GM23338 (cell line): Measurements from ENCODE around the gene PLD6. TPM values are rescaled to one million over a fixed set of nuclear protein-coding genes. Genes with fewer than 3 reads are reported as not detected.

Experiments used
- ATAC-seq: fragments of 200-7000 bp; cut with Tn5 transposase; 3 replicates; pipeline ENCODE4 v1.9.1; 2020
- DNase-seq: peaks from one replicate; pipeline ENCODE4 v3.0.0-alpha.2; 2015; ENCODE audit warnings: low spot score
- H2AFZ ChIP-seq: fragments of 200-600 bp; sonication (generic); 2 replicates; pipeline ENCODE4 v1.8.0; 2016; ENCODE audit warnings: antibody characterized with exemption, mild to moderate bottlenecking, moderate library complexity
- H3F3A ChIP-seq: fragments of 200-600 bp; sonication (generic); replicated peaks from 2 replicates; pipeline ENCODE4 v1.8.0; 2017; ENCODE audit warnings: antibody characterized with exemption, mixed run types, low read depth
- H3K27ac ChIP-seq: fragments of 200-600 bp; sonication (generic); 2 replicates; pipeline ENCODE4 v1.6.1; 2016; ENCODE audit warnings: low read depth
- H3K27me3 ChIP-seq: fragments of 200-600 bp; sonication (generic); 2 replicates; pipeline ENCODE4 v1.8.0; 2016; ENCODE audit warnings: mild to moderate bottlenecking, mixed run types, moderate library complexity; ENCODE audit not compliant: insufficient read depth
- H3K36me3 ChIP-seq: fragments of 200-600 bp; sonication (generic); 2 replicates; pipeline ENCODE4 v1.8.0; 2016; ENCODE audit warnings: mild to moderate bottlenecking; ENCODE audit not compliant: insufficient read depth
- H3K4me1 ChIP-seq: fragments of 200-600 bp; sonication (generic); 2 replicates; pipeline ENCODE4 v1.8.0; 2016; ENCODE audit warnings: mild to moderate bottlenecking, moderate library complexity; ENCODE audit not compliant: insufficient read depth
- H3K4me2 ChIP-seq: fragments of 200-600 bp; sonication (generic); 2 replicates; pipeline ENCODE4 v1.7.1; 2017; ENCODE audit warnings: mixed run types
- H3K4me3 ChIP-seq: fragments of 200-600 bp; sonication (generic); 2 replicates; pipeline ENCODE4 v1.6.1; 2016; ENCODE audit warnings: mixed run types
- H3K79me2 ChIP-seq: fragments of 200-600 bp; sonication (generic); replicated peaks from 2 replicates; pipeline ENCODE4 v1.8.0; 2017; ENCODE audit warnings: mild to moderate bottlenecking; ENCODE audit not compliant: insufficient read depth
- H3K9me2 ChIP-seq: fragments of 200-600 bp; sonication (generic); 2 replicates; pipeline ENCODE4 v1.8.0; 2017; ENCODE audit not compliant: insufficient read depth
- H4K20me1 ChIP-seq: fragments of 200-600 bp; sonication (generic); replicated peaks from 2 replicates; pipeline ENCODE4 v1.8.0; 2017; ENCODE audit warnings: mild to moderate bottlenecking; ENCODE audit not compliant: insufficient read depth
- H3K27ac Mint-ChIP-seq: 2 replicates; pipeline ENCODE4 v1.8.0; 2020; ENCODE audit warnings: inconsistent platforms, mild to moderate bottlenecking, moderate library complexity, mixed read lengths
- H3K27me3 Mint-ChIP-seq: 3 replicates; pipeline ENCODE4 v1.8.0; 2022; ENCODE audit warnings: low read depth, mild to moderate bottlenecking, moderate library complexity, mixed read lengths, inconsistent platforms; ENCODE audit not compliant: insufficient read depth, poor library complexity
- H3K36me3 Mint-ChIP-seq: 3 replicates; pipeline ENCODE4 v1.8.0; 2021; ENCODE audit warnings: low read depth, mild to moderate bottlenecking, inconsistent platforms, moderate library complexity, mixed read lengths
- H3K4me1 Mint-ChIP-seq: 3 replicates; pipeline ENCODE4 v1.8.0; 2020; ENCODE audit warnings: mild to moderate bottlenecking, inconsistent platforms, mixed read lengths
- H3K4me3 Mint-ChIP-seq: 3 replicates; pipeline ENCODE4 v1.8.0; 2021; ENCODE audit warnings: moderate library complexity, mild to moderate bottlenecking, inconsistent platforms, mixed read lengths
- H3K9me3 Mint-ChIP-seq: 3 replicates; pipeline ENCODE4 v1.8.0; 2020; ENCODE audit warnings: moderate library complexity, mild to moderate bottlenecking, inconsistent platforms, mixed read lengths
- CREB1 ChIP-seq: fragments of 250-450 bp; sonication (Bioruptor Pico); IDR thresholded peaks from 2 replicates; pipeline ENCODE4 v1.5.0; 2020; ENCODE audit warnings: low read depth, mild to moderate bottlenecking, moderate library complexity
- CTCF ChIP-seq, 2 experiments: fragments of 200-600 bp in 1 of 2; sonication (generic) in 1 of 2; conservative IDR thresholded peaks; 2 replicates each; pipeline versions ENCODE4 v1.5.1 to v1.6.1; 2016 to 2017; ENCODE audit warnings: antibody characterized with exemption in 2 of 2, low read depth in 2 of 2, mild to moderate bottlenecking in 2 of 2, moderate library complexity in 1 of 2
- ETS1 ChIP-seq: IDR thresholded peaks from 2 replicates; pipeline ENCODE4 v1.6.1; 2016; ENCODE audit warnings: antibody characterized with exemption
- EZH2 ChIP-seq: fragments of 200-600 bp; sonication (generic); IDR thresholded peaks from one replicate; pipeline ENCODE4 v1.8.0; 2017; ENCODE audit warnings: antibody characterized with exemption, mild to moderate bottlenecking, low read depth; ENCODE audit not compliant: unreplicated experiment
- JUNB ChIP-seq: IDR thresholded peaks from one replicate; pipeline ENCODE4 v1.6.1; 2016; ENCODE audit warnings: antibody characterized with exemption; ENCODE audit not compliant: unreplicated experiment
- POLR2AphosphoS5 ChIP-seq: IDR thresholded peaks from 2 replicates; pipeline ENCODE4 v1.6.1; 2016; ENCODE audit warnings: antibody characterized with exemption, low read depth
- REST ChIP-seq: IDR thresholded peaks from one replicate; pipeline ENCODE4 v1.6.1; 2018; ENCODE audit warnings: antibody characterized with exemption; ENCODE audit not compliant: unreplicated experiment
- ZNF114 ChIP-seq: fragments of 250-450 bp; sonication (Bioruptor Pico); IDR thresholded peaks from 2 replicates; pipeline ENCODE4 v1.5.0; 2020; ENCODE audit warnings: mild to moderate bottlenecking, moderate library complexity
- ZNF331 ChIP-seq: fragments of 250-450 bp; sonication (Bioruptor Pico); IDR thresholded peaks from 2 replicates; pipeline ENCODE4 v1.5.0; 2020; ENCODE audit warnings: low read depth, mild to moderate bottlenecking, moderate library complexity
- ZNF462 ChIP-seq: fragments of 250-450 bp; sonication (Bioruptor Pico); IDR thresholded peaks from 2 replicates; pipeline ENCODE4 v1.5.0; 2020; ENCODE audit warnings: mild to moderate bottlenecking, moderate library complexity
- polyA plus RNA-seq: library from polyadenylated mRNA; unstranded; fragments of >200 nt; fragmentation: Nextera tagmentation; extraction: Ambion mirVana; gene quantifications from 2 replicates; pipeline ENCODE4 v1.2.1, GENCODE V29; 2016
- total RNA-seq: library from RNA; depleted of rRNA; stranded (reverse); fragments of >200 nt; shearing (Covaris generic); gene quantifications from 2 replicates; pipeline ENCODE4 v1.2.3, GENCODE V29; 2014

Gene PLD6
- total and polyA plus RNA-seq, 2 experiments from 2014 or later, result not detected

GRCh38 chr17:17179371-17179827 lies 26.7 kb downstream of the PLD6 start (continued):
- TF ChIP-seq CTCF (conservative IDR thresholded peaks at IDR 0.05; ENCODE audit: low read depth in 2 of 2) (no peak), ZNF114 (CRISPR knock-in tag) (no peak), JUNB (no peak), POLR2AphosphoS5 (no peak)

- Mint-ChIP-seq H3K9me3 (no peaks in the 10 kb centered on the region), H3K4me3 (no peak overlapping the region), H3K4me1 (peaks cover 4% of the 10 kb centered on the region; the same call in 2 of the 3 replicates), H3K27ac (no peak overlapping the region), H3K27me3 (peaks cover 2% of the 10 kb centered on the region), H3K36me3 (peaks cover 45% of the 10 kb centered on the region)
- TF ChIP-seq EZH2 (no peak), ZNF462 (CRISPR knock-in tag) (no peak), ZNF331 (CRISPR knock-in tag) (no peak), REST (no peak), ETS1 (no peak), CTCF (conservative IDR thresholded peaks at IDR 0.05; ENCODE audit: low read depth in 2 of 2) (no peak), CREB1 (no peak), JUNB (no peak)
- no peak overlapping the region for H3K4me2 ChIP-seq
- no peaks in the 10 kb centered on the region; the same call in 1 of the 2 replicates for H4K20me1 ChIP-seq
- no peak overlapping the region for H3K4me3 ChIP-seq
- no peaks in the 10 kb centered on the region; the same call in 1 of the 2 replicates for H3K36me3 ChIP-seq
- H2AFZ ChIP-seq, result no peak overlapping the region
- H3K27ac ChIP-seq, result no peak overlapping the region
- ATAC-seq (no peak), DNase-seq (no peak)
- no peaks in the 10 kb centered on the region for H3F3A ChIP-seq
- H3K4me1 ChIP-seq, result no peaks in the 10 kb centered on the region
- no peaks in the 10 kb centered on the region for H3K9me2 ChIP-seq
- no peaks in the 10 kb centered on the region for H3K27me3 ChIP-seq
- no peaks in the 10 kb centered on the region for H3K79me2 ChIP-seq
These were observed 29.0 kb downstream of the PLD6 start for GRCh38 chr17:17177176-17177575.
